Measurements from ENCODE around the gene RAMACL.

Gene RAMACL

GRCh38 chr6:166629628-166630027 lies 43.1 kb upstream of the RAMACL start:
- peak; percentile 38 for DNase-seq (ENCODE audit: low read depth)
- no peak for TF ChIP-seq CTCF (IDR thresholded peaks at IDR 0.05; ENCODE audit: low read length, missing control alignments)
- no peak overlapping the region for H3K4me3 ChIP-seq (replicated peaks; ENCODE audit: low read depth, low read length)

- peak overlapping the region; percentile 63 for H3K4me3 ChIP-seq (replicated peaks; ENCODE audit: low read depth, low read length)
- no peak for TF ChIP-seq CTCF (IDR thresholded peaks at IDR 0.05; ENCODE audit: low read length, missing control alignments)
- DNase-seq (ENCODE audit: low read depth): peak; percentile 50
These were observed 41.7 kb upstream of the RAMACL start for GRCh38 chr6:166627875-166628801.

GRCh38 chr6:166627033-166627874 lies 40.8 kb upstream of the RAMACL start, which contains the start of gene RPS6KA2:
TSS of gene RPS6KA2 (minus strand) at chr6:166627251. CDS start at chr6:166627019, 232 bp downstream.
- H3K4me3 ChIP-seq (replicated peaks; ENCODE audit: low read depth, low read length): peak within 1 kb of the TSS; percentile 87
- no peak for TF ChIP-seq CTCF (IDR thresholded peaks at IDR 0.05; ENCODE audit: low read length, missing control alignments)
- DNase-seq (ENCODE audit: low read depth): peak; percentile 100

- H3K4me3 ChIP-seq (replicated peaks; ENCODE audit: low read depth, low read length): peak overlapping the region; percentile 87
- peak; percentile 51 for DNase-seq (ENCODE audit: low read depth)
- no peak for TF ChIP-seq CTCF (IDR thresholded peaks at IDR 0.05; ENCODE audit: low read length, missing control alignments)
These were observed 39.9 kb upstream of the RAMACL start for GRCh38 chr6:166626177-166627032.

- TF ChIP-seq CTCF (IDR thresholded peaks at IDR 0.05; ENCODE audit: low read length, missing control alignments): no peak
- peak overlapping the region; percentile 87 for H3K4me3 ChIP-seq (replicated peaks; ENCODE audit: low read depth, low read length)
- DNase-seq (ENCODE audit: low read depth): peak; percentile 88
These were observed 38.9 kb upstream of the RAMACL start for GRCh38 chr6:166625356-166625755.

GRCh38 chr6:166624275-166624674 lies 37.8 kb upstream of the RAMACL start:
- DNase-seq (ENCODE audit: low read depth): peak; percentile 95
- H3K4me3 ChIP-seq (replicated peaks; ENCODE audit: low read depth, low read length): peak overlapping the region; percentile 10
- TF ChIP-seq CTCF (IDR thresholded peaks at IDR 0.05; ENCODE audit: low read length, missing control alignments): no peak

Measured in fibroblast of pulmonary artery (primary cell).